H1 (cell line): ENCODE measurements around the gene CNST. TPM values are rescaled to one million over a fixed set of nuclear protein-coding genes. Genes with fewer than 3 reads are reported as not detected.

Source experiments
- CTCF ChIA-PET: fragments of 300-600 bp; sonication (Branson Sonifier 250); formaldehyde crosslinking; loops from one replicate; lab custom pipeline; 2021; ENCODE audit not compliant: partially characterized antibody; lab: Charles Lee
- POLR2A ChIA-PET: fragments of 300-600 bp; sonication (Branson Sonifier 250); formaldehyde crosslinking; loops from one replicate; lab custom pipeline; 2021; ENCODE audit warnings: inconsistent platforms; ENCODE audit not compliant: partially characterized antibody; lab: Charles Lee
- DNase-seq, 2 experiments: peaks; one replicate each; pipeline versions ENCODE4 v3.0.0 to v3.0.0-alpha.2; 2010 to 2022; ENCODE audit warnings: low spot score in 2 of 2, low read depth in 1 of 2, mixed read lengths in 1 of 2
- FAIRE-seq: peaks from 2 replicates; lab custom pipeline; 2011; peaks lifted over from hg19 to GRCh38; lab: Jason Lieb, UNC
- H2AFZ ChIP-seq: 2 replicates; pipeline ENCODE4 v1.8.1; 2012; ENCODE audit warnings: low read length, inconsistent platforms
- H2AK5ac ChIP-seq: 2 replicates; pipeline ENCODE4 v1.6.1; 2013; ENCODE audit warnings: low read depth, low read length
- H2BK120ac ChIP-seq: replicated peaks from 2 replicates; pipeline ENCODE3; 2013; ENCODE audit warnings: low read depth, low read length, inconsistent platforms
- H2BK12ac ChIP-seq: 2 replicates; pipeline ENCODE4 v1.6.1; 2013; ENCODE audit warnings: low read depth, low read length
- H2BK15ac ChIP-seq: 2 replicates; pipeline ENCODE4 v1.6.1; 2013; ENCODE audit warnings: low read length
- H2BK20ac ChIP-seq: 2 replicates; pipeline ENCODE4 v1.6.1; 2013; ENCODE audit warnings: low read length
- H2BK5ac ChIP-seq: 2 replicates; pipeline ENCODE4 v1.6.1; 2013; ENCODE audit warnings: low read depth, low read length
- H3K14ac ChIP-seq: 2 replicates; pipeline ENCODE4 v1.6.1; 2013; ENCODE audit warnings: inconsistent platforms; ENCODE audit not compliant: insufficient read length
- H3K18ac ChIP-seq: 2 replicates; pipeline ENCODE4 v1.6.1; 2013; ENCODE audit warnings: low read length; ENCODE audit errors: extremely low read depth
- H3K23ac ChIP-seq: 2 replicates; pipeline ENCODE4 v1.6.1; 2013; ENCODE audit warnings: inconsistent platforms; ENCODE audit not compliant: insufficient read length
- H3K23me2 ChIP-seq: 2 replicates; pipeline ENCODE4 v1.6.1; 2013; ENCODE audit warnings: low read depth, low read length
- H3K27ac ChIP-seq: 2 replicates; pipeline ENCODE4 v1.6.1; 2011; ENCODE audit warnings: low read depth, low read length, inconsistent platforms
- H3K27me3 ChIP-seq, 4 experiments: replicated peaks in 1 of 4; 1 replicate in 1 of 4; 2 replicates in 3 of 4; pipeline versions ENCODE4 v1.6.1 to v1.8.1; 2011 to 2013; ENCODE audit warnings: low read length in 3 of 4, mild to moderate bottlenecking in 3 of 4, inconsistent platforms in 2 of 4, mixed read lengths in 2 of 4, moderate library complexity in 1 of 4; ENCODE audit not compliant: control insufficient read depth in 3 of 4, insufficient read depth in 3 of 4; ENCODE audit errors: extremely low read depth in 1 of 4
- H3K36me3 ChIP-seq, 4 experiments: 2 replicates each; pipeline versions ENCODE4 v1.6.1 to v1.8.1; 2011 to 2013; ENCODE audit warnings: mild to moderate bottlenecking in 4 of 4, low read length in 3 of 4, moderate library complexity in 2 of 4, control low read depth in 1 of 4, inconsistent platforms in 1 of 4; ENCODE audit not compliant: insufficient read depth in 4 of 4, control insufficient read depth in 2 of 4
- H3K4ac ChIP-seq: replicated peaks from 2 replicates; pipeline ENCODE3; 2013; ENCODE audit warnings: low read length, low read depth, mixed read lengths, inconsistent platforms; ENCODE audit not compliant: insufficient read length
- H3K4me1 ChIP-seq, 4 experiments: replicated peaks in 1 of 4; 1 replicate in 1 of 4; 2 replicates in 3 of 4; pipeline versions ENCODE4 v1.6.1 to v1.8.1; 2011 to 2013; ENCODE audit warnings: low read length in 3 of 4, inconsistent platforms in 2 of 4, mixed read lengths in 1 of 4; ENCODE audit not compliant: insufficient read depth in 4 of 4, control insufficient read depth in 3 of 4
- H3K4me2 ChIP-seq, 2 experiments: 2 replicates each; pipeline versions ENCODE4 v1.6.1 to v1.8.1; 2011 to 2013; ENCODE audit warnings: low read depth in 2 of 2, low read length in 2 of 2, control low read depth in 1 of 2, inconsistent platforms in 1 of 2, mild to moderate bottlenecking in 1 of 2; ENCODE audit not compliant: insufficient read depth in 1 of 2
- H3K4me3 ChIP-seq, 4 experiments: fragments of 200-600, 300-600 bp in 1 of 4; sonication (generic), shearing (Covaris generic), sonication (Bioruptor Twin) in 1 of 4; 2 replicates each; pipeline versions ENCODE4 v1.5.1 to v1.8.1; 2011 to 2016; ENCODE audit warnings: low read length in 4 of 4, low read depth in 3 of 4, control low read depth in 2 of 4, inconsistent platforms in 2 of 4, mild to moderate bottlenecking in 2 of 4, mixed read lengths in 1 of 4, moderate library complexity in 1 of 4; ENCODE audit not compliant: insufficient read depth in 2 of 4; ENCODE audit errors: extremely low read depth in 1 of 4
- H3K56ac ChIP-seq: replicated peaks from 2 replicates; pipeline ENCODE3; 2013; ENCODE audit warnings: low read depth, mild to moderate bottlenecking, mixed read lengths, low read length, inconsistent platforms; ENCODE audit not compliant: insufficient read length
- H3K79me1 ChIP-seq: 2 replicates; pipeline ENCODE4 v1.6.1; 2013; ENCODE audit warnings: low read depth, low read length, control low read depth
- H3K79me2 ChIP-seq, 2 experiments: 2 replicates each; pipeline versions ENCODE4 v1.6.1 to v1.8.1; 2012 to 2013; ENCODE audit warnings: low read length in 2 of 2, mild to moderate bottlenecking in 2 of 2, inconsistent platforms in 1 of 2; ENCODE audit not compliant: insufficient read depth in 2 of 2, control insufficient read depth in 1 of 2
- H3K9ac ChIP-seq, 4 experiments: replicated peaks in 1 of 4; 1 replicate in 1 of 4; 2 replicates in 3 of 4; pipeline versions ENCODE4 v1.6.1 to v1.8.1; 2011 to 2013; ENCODE audit warnings: low read depth in 3 of 4, low read length in 3 of 4, control low read depth in 2 of 4, mild to moderate bottlenecking in 2 of 4, moderate library complexity in 2 of 4, inconsistent platforms in 1 of 4; ENCODE audit errors: extremely low read depth in 1 of 4
- H3K9me3 ChIP-seq, 2 experiments: 2 replicates each; pipeline versions ENCODE4 v1.6.1 to v1.8.1; 2012 to 2013; ENCODE audit warnings: mild to moderate bottlenecking in 2 of 2, moderate library complexity in 2 of 2, control low read depth in 1 of 2, inconsistent platforms in 1 of 2, low read depth in 1 of 2, low read length in 1 of 2, mixed read lengths in 1 of 2; ENCODE audit not compliant: insufficient read depth in 2 of 2
- H4K20me1 ChIP-seq, 2 experiments: replicated peaks in 1 of 2; 2 replicates each; pipeline versions ENCODE3 to v1.8.1; 2011 to 2013; ENCODE audit warnings: inconsistent platforms in 2 of 2, low read length in 2 of 2, mild to moderate bottlenecking in 1 of 2; ENCODE audit not compliant: insufficient read depth in 2 of 2, control insufficient read depth in 1 of 2
- H4K5ac ChIP-seq: 2 replicates; pipeline ENCODE4 v1.6.1; 2013; ENCODE audit warnings: low read length, low read depth, mixed read lengths, inconsistent platforms; ENCODE audit not compliant: insufficient read length
- H4K8ac ChIP-seq: 2 replicates; pipeline ENCODE4 v1.8.0; 2013; ENCODE audit warnings: mild to moderate bottlenecking, moderate library complexity, low read length, inconsistent platforms; ENCODE audit not compliant: insufficient read depth; ENCODE audit errors: extremely low read depth
- H4K91ac ChIP-seq: replicated peaks from 2 replicates; pipeline ENCODE3; 2013; ENCODE audit warnings: low read length, mixed read lengths, inconsistent platforms; ENCODE audit not compliant: insufficient read length
- BRCA1 ChIP-seq: IDR thresholded peaks from 2 replicates; pipeline ENCODE4 v1.6.1; 2012; ENCODE audit warnings: low read depth, low read length, improper control_type of control experiment
- CHD1 ChIP-seq: IDR thresholded peaks from 2 replicates; pipeline ENCODE4 v1.6.1; 2012; ENCODE audit warnings: low read depth, low read length, improper control_type of control experiment
- CREB1 ChIP-seq: IDR thresholded peaks from 2 replicates; pipeline ENCODE4 v1.6.1; 2012; ENCODE audit warnings: inconsistent platforms
- JUND ChIP-seq: IDR thresholded peaks from 2 replicates; pipeline ENCODE4 v1.6.1; 2011; ENCODE audit warnings: mild to moderate bottlenecking, improper control_type of control experiment, low read length
- MAX ChIP-seq: IDR thresholded peaks from 2 replicates; pipeline ENCODE4 v1.6.1; 2012; ENCODE audit warnings: inconsistent platforms
- POLR2A ChIP-seq, 2 experiments: IDR thresholded peaks; 1 replicate in 1 of 2; 2 replicates in 1 of 2; pipeline ENCODE4 v1.6.1; 2011; ENCODE audit warnings: low read depth in 2 of 2, low read length in 2 of 2, mild to moderate bottlenecking in 2 of 2; ENCODE audit errors: control extremely low read depth in 1 of 2
- POU5F1 ChIP-seq: IDR thresholded peaks from 2 replicates; pipeline ENCODE4 v1.6.1; 2011; ENCODE audit warnings: low read depth, mild to moderate bottlenecking, low read length, moderate library complexity
- RAD21 ChIP-seq, 2 experiments: IDR thresholded peaks in 1 of 2; conservative IDR thresholded peaks in 1 of 2; 2 replicates each; pipeline ENCODE4 v1.6.1; 2011; ENCODE audit warnings: low read depth in 2 of 2, low read length in 2 of 2, improper control_type of control experiment in 1 of 2, inconsistent platforms in 1 of 2, mild to moderate bottlenecking in 1 of 2, moderate library complexity in 1 of 2
- RFX5 ChIP-seq: IDR thresholded peaks from 2 replicates; pipeline ENCODE4 v1.6.1; 2011; ENCODE audit warnings: low read depth, low read length, improper control_type of control experiment, borderline replicate concordance
- SIN3A ChIP-seq, 2 experiments: IDR thresholded peaks in 1 of 2; conservative IDR thresholded peaks in 1 of 2; 2 replicates each; pipeline ENCODE4 v1.6.1; 2011 to 2012; ENCODE audit warnings: low read length in 2 of 2, improper control_type of control experiment in 1 of 2, low read depth in 1 of 2, mild to moderate bottlenecking in 1 of 2
- SIRT6 ChIP-seq: IDR thresholded peaks from one replicate; pipeline ENCODE4 v1.7.1; 2012; ENCODE audit warnings: low read length, inconsistent platforms
- SRF ChIP-seq: IDR thresholded peaks from 2 replicates; pipeline ENCODE4 v1.6.1; 2011; ENCODE audit warnings: mild to moderate bottlenecking, low read depth, low read length, moderate library complexity
- TAF1 ChIP-seq: IDR thresholded peaks from 2 replicates; pipeline ENCODE4 v1.6.1; 2011; ENCODE audit warnings: mild to moderate bottlenecking, low read depth, low read length
- TBP ChIP-seq: IDR thresholded peaks from 2 replicates; pipeline ENCODE4 v1.6.1; 2011; ENCODE audit warnings: low read depth, low read length, improper control_type of control experiment
- WGBS, 2 experiments: shearing (Covaris generic) in 1 of 2; methylation state at CpG; one replicate each; pipeline versions ENCODE4 v1.1.6 to v1.1.7; 2013 to 2015; ENCODE audit warnings: low lambda C conversion rate in 2 of 2, mixed read lengths in 2 of 2, inconsistent platforms in 1 of 2, low coverage in 1 of 2, missing lambda C conversion rate in 1 of 2; ENCODE audit not compliant: insufficient replicate concordance in 2 of 2, insufficient coverage in 1 of 2, insufficient read length in 1 of 2; ENCODE audit errors: extremely low coverage in 1 of 2, missing lambda C conversion rate in 1 of 2; 5-methylcytosine and 5-hydroxymethylcytosine counted together
- polyA plus RNA-seq, 7 experiments: library from polyadenylated mRNA; depleted of rRNA in 3 of 7; stranded (reverse) in 5 of 7; unstranded in 2 of 7; fragments of >200 nt in 5 of 7; fragments of 200-250 nt in 2 of 7; gene quantifications; 1 replicate in 5 of 7; 2 replicates in 1 of 7; 4 replicates in 1 of 7; pipeline versions ENCODE4 v1.2.1 to v1.2.3, GENCODE V29; 2011 to 2013; ENCODE audit warnings: missing spikeins in 2 of 7, mixed read lengths in 2 of 7
- total RNA-seq: library from RNA; stranded (reverse); fragmentation: NEBNext Ultra II Directional; extraction: Animal tissue kit (Norgen Biotek cat#: 25700); gene quantifications from 2 replicates; pipeline ENCODE4 v1.2.1, GENCODE V29; 2021

CNST gene
- total and polyA plus RNA-seq, 2 of the 8 experiments (the other 6 are each of a cell fraction or from before 2014, with no cell fraction given), result 5.3 to 21.3 TPM

- Histone ChIP-seq H4K5ac (no peak overlapping the region), H3K18ac (no peak overlapping the region), H3K36me3 (peaks cover 0 to 9% (median 2%) of the 10 kb centered on the region in 4 experiments; a peak in 2 of 8 replicates), H3K27me3 (no peaks in the 10 kb centered on the region), H2BK15ac (no peak overlapping the region), H3K23ac (no peak overlapping the region), H3K4me3 (no peak overlapping the region), H2AK5ac (no peak overlapping the region), H2AFZ (no peak overlapping the region), H4K8ac (no peak overlapping the region), H3K9me3 (no peaks in the 10 kb centered on the region), H3K4me2 (no peak overlapping the region; a peak in 1 of 4 replicates), H4K20me1 (no peaks in the 10 kb centered on the region), H2BK120ac (no peak overlapping the region), H4K91ac (no peak overlapping the region), H3K27ac (no peak overlapping the region), H3K56ac (no peak overlapping the region), H2BK12ac (no peak overlapping the region), H2BK5ac (no peak overlapping the region), H3K4ac (no peak overlapping the region), H3K14ac (no peak overlapping the region), H2BK20ac (no peak overlapping the region), H3K9ac (no peak overlapping the region), H3K4me1 (peaks cover 0 to 4% (median 2%) of the 10 kb centered on the region in 4 experiments; a peak in 4 of 7 replicates), H3K23me2 (peaks cover 2% of the 10 kb centered on the region; the same call in 1 of the 2 replicates), H3K79me2 (no peaks in the 10 kb centered on the region), H3K79me1 (no peaks in the 10 kb centered on the region; the same call in 1 of the 2 replicates)
- 27% methylated on average over 10 of the region's 10 CpGs; no CpG with 5 or more reads in 1 of the 2 experiments for WGBS, 2 experiments
- POLR2A ChIA-PET, result interaction anchor here (1.0 kb wide), 1 partner anchor 78 kb away, joined by 3 read pairs; the partner anchor contains the start of gene SCCPDH
- FAIRE-seq (peak; percentile 97), DNase-seq (peak; percentile 58 to 73)
- CTCF ChIA-PET, result interaction anchor here (1.1 to 2.9 kb wide), 5 partner anchors 14 to 50 kb away, joined by 3 to 9 read pairs (median 4); no protein-coding TSS in a partner anchor
- TF ChIP-seq JUND, result 0 out of 2 replicates have a peak, but pooled peaks have one; percentile 23
- TF ChIP-seq CREB1, result peak; percentile 23; the same call in 1 of the 2 replicates
- TF ChIP-seq RAD21 (IDR thresholded peaks at IDR 0.05 in 1 of 2, conservative IDR thresholded peaks at IDR 0.05 in 1 of 2; ENCODE audit: low read depth in 2 of 2, low read length in 2 of 2), result peak; percentile 81 to 85
- TF ChIP-seq TBP, result no peak
- TF ChIP-seq RFX5, result no peak
- no peak for TF ChIP-seq BRCA1
- no peak for TF ChIP-seq SRF
- peak; percentile 48; the same call in 1 of the 2 replicates for TF ChIP-seq MAX
- no peak for TF ChIP-seq POLR2A (IDR thresholded peaks at IDR 0.05; ENCODE audit: control extremely low read depth in 1 of 2, low read depth in 2 of 2, low read length in 2 of 2)
- no peak for TF ChIP-seq SIRT6
- no peak for TF ChIP-seq CHD1
- TF ChIP-seq SIN3A (conservative IDR thresholded peaks at IDR 0.05 in 1 of 2, IDR thresholded peaks at IDR 0.05 in 1 of 2; ENCODE audit: low read depth in 1 of 2, low read length in 2 of 2), result 0 out of 4 replicates have a peak, but pooled peaks of 1 of the 2 experiments have one; percentile 30
- TF ChIP-seq POU5F1, result no peak
- no peak for TF ChIP-seq TAF1
These were observed 80.9 kb downstream of the CNST start for GRCh38 chr1:246647113-246647512.
